Measurements from ENCODE around the gene MRM2.

MRM2 gene

GRCh38 chr7:2253525-2254244 is 11.7 kb upstream of the MRM2 start:
- TF ChIP-seq CTCF (IDR thresholded peaks at IDR 0.05; ENCODE audit: low read depth, low read length) = no peak
- no peak overlapping the region for H3K27ac ChIP-seq
- no peak overlapping the region for H3K4me3 ChIP-seq (ENCODE audit: low read depth, low read length)
- H3K9me3 ChIP-seq (ENCODE audit: severe bottlenecking) = no peaks in the 10 kb centered on the region
- H3K36me3 ChIP-seq = peaks cover 52% of the 10 kb centered on the region
- DNase-seq = peak; percentile 28
- H3K27me3 ChIP-seq (ENCODE audit: insufficient read depth, low read depth, severe bottlenecking) = no peaks in the 10 kb centered on the region

DNA sequence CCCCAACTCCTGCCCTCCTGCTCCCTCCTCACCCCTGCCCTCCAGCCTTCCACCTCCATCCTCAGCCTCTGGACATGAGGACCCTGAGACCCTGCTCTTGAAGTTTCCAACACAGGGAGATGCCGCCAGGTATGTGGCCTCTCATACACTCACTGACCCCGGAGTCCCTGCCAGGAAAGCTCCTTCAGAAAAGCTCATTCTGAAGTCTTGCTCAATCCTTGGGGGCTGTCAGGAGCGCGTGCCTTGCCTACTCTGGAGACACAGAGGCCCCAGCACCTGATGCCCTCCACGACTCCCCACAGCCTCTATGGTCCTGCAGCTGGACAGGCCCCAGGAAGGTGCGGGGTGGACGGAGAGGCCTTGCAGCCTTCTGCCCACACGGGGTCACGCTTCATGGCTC is 11.0 kb upstream of the MRM2 start:
- peaks cover 53% of the 10 kb centered on the region for H3K36me3 ChIP-seq
- H3K27me3 ChIP-seq (ENCODE audit: insufficient read depth, low read depth, severe bottlenecking) = no peaks in the 10 kb centered on the region
- TF ChIP-seq CTCF (IDR thresholded peaks at IDR 0.05; ENCODE audit: low read depth, low read length) = no peak
- no peaks in the 10 kb centered on the region for H3K9me3 ChIP-seq (ENCODE audit: severe bottlenecking)
- H3K27ac ChIP-seq = no peak overlapping the region
- DNase-seq = no peak
- no peak overlapping the region for H3K4me3 ChIP-seq (ENCODE audit: low read depth, low read length)

GRCh38 chr7:2251841-2252771 is 10.1 kb upstream of the MRM2 start:
- H3K4me3 ChIP-seq (ENCODE audit: low read depth, low read length) = no peak overlapping the region
- H3K36me3 ChIP-seq = peaks cover 48% of the 10 kb centered on the region
- TF ChIP-seq CTCF (IDR thresholded peaks at IDR 0.05; ENCODE audit: low read depth, low read length) = no peak
- H3K27me3 ChIP-seq (ENCODE audit: insufficient read depth, low read depth, severe bottlenecking) = no peaks in the 10 kb centered on the region
- H3K27ac ChIP-seq = 0 out of 2 replicates have a peak overlapping the region, but pooled peaks have one; percentile 31
- no peak for DNase-seq
- H3K9me3 ChIP-seq (ENCODE audit: severe bottlenecking) = no peaks in the 10 kb centered on the region

DNA sequence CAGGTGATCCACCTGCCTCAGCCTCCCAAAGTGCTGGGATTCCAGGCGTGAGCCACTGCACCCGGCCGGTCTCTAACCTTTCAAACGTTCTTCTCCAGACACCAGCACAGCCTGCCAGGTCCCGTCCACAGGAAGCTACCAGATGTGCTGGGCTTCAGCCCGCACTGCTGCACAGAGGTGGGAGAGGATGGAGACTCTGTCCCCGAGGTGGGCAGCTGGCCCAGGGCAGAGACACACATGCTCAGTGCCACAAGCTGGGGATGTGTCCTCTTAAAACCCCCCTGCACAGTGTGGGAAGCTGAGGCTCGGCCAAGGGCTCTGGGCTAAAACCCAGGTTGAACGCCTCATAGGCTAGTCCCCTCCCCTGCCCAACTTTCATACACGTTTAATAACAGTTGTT is 9.4 kb upstream of the MRM2 start:
- Histone ChIP-seq H3K9me3 (ENCODE audit: severe bottlenecking) (no peaks in the 10 kb centered on the region), H3K27me3 (ENCODE audit: insufficient read depth, low read depth, severe bottlenecking) (no peaks in the 10 kb centered on the region), H3K36me3 (peaks cover 41% of the 10 kb centered on the region), H3K4me3 (ENCODE audit: low read depth, low read length) (no peak overlapping the region), H3K27ac (no peak overlapping the region)
- DNase-seq = no peak
- TF ChIP-seq CTCF (IDR thresholded peaks at IDR 0.05; ENCODE audit: low read depth, low read length) = no peak

DNA sequence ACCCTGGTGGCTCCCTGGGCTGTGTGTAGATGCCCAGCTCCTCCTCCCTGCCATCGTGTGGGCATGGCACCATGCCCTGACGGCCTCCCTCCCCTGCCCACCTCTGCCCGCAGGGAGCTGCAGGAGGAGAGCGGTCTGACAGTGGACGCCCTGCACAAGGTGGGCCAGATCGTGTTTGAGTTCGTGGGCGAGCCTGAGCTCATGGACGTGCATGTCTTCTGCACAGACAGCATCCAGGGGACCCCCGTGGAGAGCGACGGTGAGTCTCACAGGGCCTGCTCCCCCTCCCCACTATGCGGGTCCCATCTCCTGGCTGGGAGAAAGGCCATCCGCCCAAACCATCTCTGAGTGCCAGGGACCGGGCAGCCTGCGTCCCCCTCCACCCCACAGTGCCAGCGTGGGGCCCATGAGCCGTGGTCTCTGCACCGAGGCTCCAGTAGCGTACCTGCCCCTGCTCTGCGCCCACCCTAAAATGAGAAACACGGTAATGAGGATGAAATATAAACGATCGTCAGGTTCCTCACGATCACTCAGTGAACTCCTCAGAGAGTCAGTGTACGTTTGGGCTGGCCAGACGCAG is 7.8 kb upstream of the MRM2 start:
- H3K36me3 ChIP-seq = peaks cover 38% of the 10 kb centered on the region
- H3K27me3 ChIP-seq (ENCODE audit: insufficient read depth, low read depth, severe bottlenecking) = no peaks in the 10 kb centered on the region
- H3K4me3 ChIP-seq (ENCODE audit: low read depth, low read length) = no peak overlapping the region
- no peak for DNase-seq
- no peaks in the 10 kb centered on the region for H3K9me3 ChIP-seq (ENCODE audit: severe bottlenecking)
- TF ChIP-seq CTCF (IDR thresholded peaks at IDR 0.05; ENCODE audit: low read depth, low read length) = no peak
- no peak overlapping the region for H3K27ac ChIP-seq

Measured in WERI-Rb-1 (cell line).